Progenitor cell of endocrine pancreas (in vitro differentiated cells): Measurements from ENCODE around the gene SNX21. TPM values are rescaled to one million over a fixed set of nuclear protein-coding genes. Genes with fewer than 3 reads are reported as not detected.

Experiments used
- DNase-seq: peaks from one replicate; pipeline ENCODE4 v3.0.0; 2021; ENCODE audit warnings: low spot score; ENCODE audit not compliant: unreplicated experiment
- H3K27ac Mint-ChIP-seq: 2 replicates; pipeline ENCODE4 v1.8.0; 2021; ENCODE audit warnings: mild to moderate bottlenecking, moderate library complexity, mixed read lengths
- H3K27me3 Mint-ChIP-seq: 2 replicates; pipeline ENCODE4 v1.8.0; 2021; ENCODE audit warnings: mixed read lengths
- H3K36me3 Mint-ChIP-seq: 2 replicates; pipeline ENCODE4 v1.8.0; 2022; ENCODE audit warnings: mixed read lengths; ENCODE audit not compliant: insufficient read depth
- H3K4me1 Mint-ChIP-seq: 2 replicates; pipeline ENCODE4 v1.8.0; 2021; ENCODE audit warnings: low read depth, mixed read lengths
- H3K4me3 Mint-ChIP-seq: 2 replicates; pipeline ENCODE4 v1.8.0; 2021; ENCODE audit warnings: low read depth, mild to moderate bottlenecking, moderate library complexity, mixed read lengths
- H3K9me3 Mint-ChIP-seq: 2 replicates; pipeline ENCODE4 v1.8.0; 2021; ENCODE audit warnings: low read depth, mixed read lengths
- CTCF ChIP-seq: fragments of 200-600 bp; sonication (generic); IDR thresholded peaks from one replicate; pipeline ENCODE4 v1.5.0; 2021; ENCODE audit warnings: antibody characterized with exemption, mild to moderate bottlenecking; ENCODE audit not compliant: unreplicated experiment
- total RNA-seq: library from RNA; stranded (reverse); gene quantifications from 2 replicates; pipeline ENCODE4 v1.2.1, GENCODE V29; 2021

The SNX21 gene
- total RNA-seq, 1 donor from 2014 or later, result 13.1 TPM

- H3K27ac Mint-ChIP-seq, result no peak overlapping the region
- no peak overlapping the region for H3K4me3 Mint-ChIP-seq
- no peaks in the 10 kb centered on the region for H3K27me3 Mint-ChIP-seq
- H3K4me1 Mint-ChIP-seq, result peaks cover 17% of the 10 kb centered on the region
- TF ChIP-seq CTCF, result no peak
- no peaks in the 10 kb centered on the region for H3K9me3 Mint-ChIP-seq
- DNase-seq, result no peak
- peaks cover 1% of the 10 kb centered on the region for H3K36me3 Mint-ChIP-seq
These were observed 27.1 kb downstream of the SNX21 start for GRCh38 chr20:45860560-45861220.

- Mint-ChIP-seq H3K27me3 (no peaks in the 10 kb centered on the region), H3K4me1 (peaks cover 16% of the 10 kb centered on the region), H3K9me3 (no peaks in the 10 kb centered on the region), H3K4me3 (no peak overlapping the region), H3K27ac (no peak overlapping the region), H3K36me3 (peaks cover 1% of the 10 kb centered on the region)
- TF ChIP-seq CTCF, result no peak
- no peak for DNase-seq
These were observed 27.8 kb downstream of the SNX21 start for GRCh38 chr20:45861221-45862075.

- no peak overlapping the region for H3K27ac Mint-ChIP-seq
- no peak for DNase-seq
- TF ChIP-seq CTCF, result no peak
- H3K36me3 Mint-ChIP-seq, result peaks cover 1% of the 10 kb centered on the region
- H3K9me3 Mint-ChIP-seq, result no peaks in the 10 kb centered on the region
- peaks cover 2% of the 10 kb centered on the region for H3K4me1 Mint-ChIP-seq
- H3K27me3 Mint-ChIP-seq, result no peaks in the 10 kb centered on the region
- no peak overlapping the region for H3K4me3 Mint-ChIP-seq
These were observed 30.2 kb downstream of the SNX21 start for GRCh38 chr20:45863543-45864470.

DNA sequence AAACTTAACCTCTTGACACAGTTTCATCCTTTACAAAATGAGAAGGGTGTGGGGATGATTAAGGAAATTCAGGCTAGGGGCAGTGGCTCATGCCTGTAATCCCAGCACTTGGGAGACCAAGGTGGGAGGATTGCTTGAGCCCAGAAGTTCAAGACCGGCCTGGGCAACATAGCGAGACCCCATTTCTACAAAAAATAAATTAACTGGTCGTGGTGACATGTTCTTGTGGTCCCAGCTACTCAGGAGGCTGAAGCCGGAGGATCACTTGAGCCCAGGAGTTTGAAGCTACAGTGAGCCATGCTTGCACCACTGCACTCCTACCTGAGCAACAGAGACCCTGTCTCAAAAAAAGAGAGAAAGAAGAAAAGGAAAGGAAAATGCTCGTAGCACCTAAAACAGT, 32.9 kb downstream of the SNX21 start:
- no peaks in the 10 kb centered on the region for H3K4me1 Mint-ChIP-seq
- no peak overlapping the region for H3K4me3 Mint-ChIP-seq
- H3K36me3 Mint-ChIP-seq, result peaks cover 1% of the 10 kb centered on the region
- TF ChIP-seq CTCF, result no peak
- no peak for DNase-seq
- no peaks in the 10 kb centered on the region for H3K9me3 Mint-ChIP-seq
- H3K27me3 Mint-ChIP-seq, result no peaks in the 10 kb centered on the region
- no peak overlapping the region for H3K27ac Mint-ChIP-seq
